Stimulated activated effector memory CD8-positive, alpha-beta T cell treated with anti-CD3 and anti-CD28 coated beads, Interleukin-12 subunit alpha, Interleukin-12 subunit beta, amount 100 ng/mL, for 72 hours (primary cell): ENCODE measurements around the gene ZNF618.
"Not testable (repeated sequence)": the region's sequence is repeated elsewhere in the genome, so short reads cannot be mapped to it uniquely, and the experiment has no call there.

Experiments used
- ATAC-seq: fragments of 150-1000 bp; cut with Tn5 transposase; 2 replicates; pipeline ENCODE4 v1.10.0; 2021
- DNase-seq, 2 donors: peaks; one replicate each; pipeline ENCODE4 v3.0.0; 2021 to 2022; ENCODE audit warnings: low spot score in 2 of 2
- H3K27ac Mint-ChIP-seq: one replicate; pipeline ENCODE4 v1.8.0; 2022; ENCODE audit warnings: mild to moderate bottlenecking, mixed read lengths
- H3K36me3 Mint-ChIP-seq: one replicate; pipeline ENCODE4 v1.8.0; 2022; ENCODE audit warnings: mild to moderate bottlenecking, mixed read lengths
- H3K4me1 Mint-ChIP-seq: one replicate; pipeline ENCODE4 v1.8.0; 2022; ENCODE audit warnings: mixed read lengths
- H3K4me3 Mint-ChIP-seq: one replicate; pipeline ENCODE4 v1.8.0; 2022; ENCODE audit warnings: mild to moderate bottlenecking, mixed read lengths
- H3K9me3 Mint-ChIP-seq: one replicate; pipeline ENCODE4 v1.8.0; 2022; ENCODE audit warnings: mixed read lengths

The ZNF618 gene

DNA sequence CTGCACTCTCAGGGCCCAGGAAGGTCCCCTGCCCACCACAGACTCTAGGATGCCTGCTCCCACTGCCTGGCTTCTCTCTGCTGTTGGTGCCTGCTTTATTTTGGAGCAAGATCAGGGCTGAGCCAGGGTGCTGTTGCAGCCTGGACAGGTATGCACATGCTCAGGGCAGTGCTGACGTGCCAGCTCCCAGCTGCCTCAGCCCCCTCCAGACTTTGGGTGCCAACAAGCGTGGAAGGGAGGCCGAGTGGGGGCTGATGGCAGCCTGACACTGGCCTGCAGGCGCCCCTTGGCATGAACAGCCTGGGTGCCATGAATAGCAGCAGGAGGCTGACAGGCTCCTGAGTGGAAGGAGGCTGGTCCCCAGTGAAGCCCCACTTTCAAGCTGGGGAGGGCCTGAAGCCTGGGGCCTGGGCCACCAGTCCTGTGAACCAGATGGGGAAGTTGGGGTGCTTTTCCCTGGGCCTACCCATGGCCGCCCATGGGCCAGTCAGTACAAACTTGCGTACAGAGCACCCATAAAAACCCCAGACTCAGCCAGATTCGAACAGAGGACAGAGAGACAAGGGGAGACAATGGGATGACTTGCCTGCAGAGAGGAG is 195.2 kb downstream of the ZNF618 start:
- ATAC-seq (no peak), DNase-seq (no peak)
- Mint-ChIP-seq H3K9me3 (no peaks in the 10 kb centered on the region), H3K4me3 (no peak overlapping the region), H3K36me3 (no peaks in the 10 kb centered on the region), H3K27ac (no peak overlapping the region), H3K4me1 (peaks cover 9% of the 10 kb centered on the region)

DNA sequence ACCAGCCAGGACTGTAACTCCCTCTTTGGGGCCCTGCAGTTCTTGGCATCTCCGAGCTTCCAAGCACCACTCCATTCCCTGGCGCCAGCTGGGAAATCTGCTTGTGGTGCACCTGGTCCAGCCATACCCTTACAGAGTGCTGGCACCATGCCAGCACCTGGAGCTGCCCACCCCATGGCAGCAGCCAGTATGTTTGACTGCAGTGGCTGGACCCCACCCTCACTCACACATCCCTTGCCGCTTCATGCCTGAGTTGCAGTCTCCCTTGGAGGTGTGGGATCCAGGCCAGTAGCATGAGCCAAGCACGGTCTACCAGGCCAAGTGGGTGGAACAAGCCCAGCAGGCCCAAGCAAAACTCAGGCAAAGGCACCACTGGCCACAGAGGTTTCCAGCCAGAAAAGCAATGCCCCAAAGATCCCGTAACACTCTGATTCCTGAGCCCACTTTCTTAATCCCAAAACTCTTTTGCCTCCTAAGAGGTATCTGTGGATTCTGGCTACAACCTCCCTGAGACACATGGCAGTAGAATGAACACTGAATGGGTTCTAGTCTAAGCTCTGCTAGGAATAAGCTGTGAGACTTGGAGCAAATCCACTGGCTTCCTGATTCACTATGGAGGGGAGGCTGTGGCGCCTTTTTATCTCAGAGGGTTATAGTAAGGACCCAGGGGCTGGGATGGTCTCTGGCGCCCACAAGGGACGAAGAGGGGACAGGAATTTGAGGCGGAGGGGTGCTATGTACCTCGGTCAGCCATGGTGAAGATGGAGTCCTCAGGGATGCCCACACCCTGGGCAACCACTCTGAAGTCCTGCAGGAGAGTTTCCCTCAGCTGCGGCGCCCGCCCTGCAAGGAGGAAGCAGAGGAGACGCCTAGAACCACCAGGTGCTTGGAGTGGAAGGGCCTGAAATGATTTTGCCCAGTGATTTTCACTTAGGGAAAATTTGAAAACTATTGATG is 196.4 kb downstream of the ZNF618 start:
- ATAC-seq (no peak), DNase-seq (no peak)
- no peaks in the 10 kb centered on the region for H3K36me3 Mint-ChIP-seq
- no peak overlapping the region for H3K4me3 Mint-ChIP-seq
- no peaks in the 10 kb centered on the region for H3K9me3 Mint-ChIP-seq
- peaks cover 9% of the 10 kb centered on the region for H3K4me1 Mint-ChIP-seq
- H3K27ac Mint-ChIP-seq = no peak overlapping the region

DNA sequence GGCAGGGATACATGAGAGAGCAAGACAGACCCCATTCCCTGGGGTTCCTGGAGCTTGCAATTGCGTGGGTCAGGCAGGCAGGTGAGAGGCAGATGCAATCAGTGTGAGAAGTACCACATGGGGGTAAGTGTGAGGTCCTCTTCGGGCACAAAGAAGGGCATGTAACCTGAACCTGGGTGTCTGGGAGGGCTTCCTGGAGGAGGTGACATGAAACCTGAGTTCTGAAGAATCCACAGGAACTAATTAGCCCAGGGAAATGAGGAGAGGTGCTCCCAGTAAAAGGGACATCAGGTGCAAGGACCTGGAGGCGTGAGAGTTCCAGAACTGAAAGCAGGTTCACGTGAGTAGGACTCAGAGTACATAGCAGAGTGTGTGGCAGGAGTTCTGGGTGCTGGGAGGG is 199.5 kb downstream of the ZNF618 start:
- H3K4me1 Mint-ChIP-seq = peaks cover 9% of the 10 kb centered on the region
- no peak overlapping the region for H3K4me3 Mint-ChIP-seq
- no peak overlapping the region for H3K27ac Mint-ChIP-seq
- ATAC-seq (no peak), DNase-seq (no peak)
- H3K9me3 Mint-ChIP-seq = no peaks in the 10 kb centered on the region
- no peaks in the 10 kb centered on the region for H3K36me3 Mint-ChIP-seq

DNA sequence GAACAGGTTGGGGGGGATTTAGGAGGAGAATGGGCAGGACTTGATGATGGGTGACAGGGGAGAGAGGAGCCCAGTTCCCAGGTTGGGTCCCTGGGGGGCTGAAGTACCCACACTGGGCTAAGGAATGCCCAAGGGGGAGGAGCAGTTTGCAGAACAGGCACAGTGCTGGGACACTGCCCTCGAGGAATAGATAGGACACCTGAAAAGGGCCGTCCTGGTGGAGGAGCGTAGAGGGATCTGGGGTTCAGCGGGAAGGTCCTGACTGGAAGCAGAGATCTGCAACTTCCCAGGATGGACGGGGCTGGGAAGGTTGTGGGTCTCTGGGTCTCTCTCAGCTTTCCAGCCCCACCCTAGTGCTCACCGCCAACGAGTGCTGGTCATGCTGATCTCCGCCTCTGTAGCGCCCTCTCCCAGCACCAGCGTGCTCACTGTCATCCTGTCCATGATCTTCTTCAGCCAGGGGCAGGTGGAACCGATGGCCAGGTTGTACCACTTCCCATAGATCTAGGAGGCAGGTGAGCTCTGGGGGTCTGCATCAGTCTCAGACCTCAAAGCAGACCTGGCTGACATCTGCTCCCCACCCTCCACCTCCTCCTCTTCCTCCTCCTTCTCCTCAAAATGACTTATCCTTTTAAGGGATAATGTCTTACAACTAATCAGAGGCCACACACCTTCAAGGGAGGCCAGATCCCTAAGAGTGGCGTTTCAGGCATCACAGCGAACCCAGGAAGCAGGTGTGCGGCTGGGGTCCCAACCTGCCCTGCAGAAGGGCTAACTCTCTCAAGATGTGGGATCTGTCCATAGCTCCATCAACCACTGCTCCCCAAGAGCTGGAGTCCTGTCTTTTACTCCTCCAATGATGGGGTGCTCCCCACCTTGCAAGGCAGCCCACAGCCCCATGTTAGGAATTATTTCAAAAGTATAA is 200.4 kb downstream of the ZNF618 start:
- Mint-ChIP-seq H3K27ac (no peak overlapping the region), H3K4me1 (peaks cover 9% of the 10 kb centered on the region), H3K9me3 (no peaks in the 10 kb centered on the region), H3K4me3 (no peak overlapping the region), H3K36me3 (no peaks in the 10 kb centered on the region)
- DNase-seq (no peak), ATAC-seq (no peak)

DNA sequence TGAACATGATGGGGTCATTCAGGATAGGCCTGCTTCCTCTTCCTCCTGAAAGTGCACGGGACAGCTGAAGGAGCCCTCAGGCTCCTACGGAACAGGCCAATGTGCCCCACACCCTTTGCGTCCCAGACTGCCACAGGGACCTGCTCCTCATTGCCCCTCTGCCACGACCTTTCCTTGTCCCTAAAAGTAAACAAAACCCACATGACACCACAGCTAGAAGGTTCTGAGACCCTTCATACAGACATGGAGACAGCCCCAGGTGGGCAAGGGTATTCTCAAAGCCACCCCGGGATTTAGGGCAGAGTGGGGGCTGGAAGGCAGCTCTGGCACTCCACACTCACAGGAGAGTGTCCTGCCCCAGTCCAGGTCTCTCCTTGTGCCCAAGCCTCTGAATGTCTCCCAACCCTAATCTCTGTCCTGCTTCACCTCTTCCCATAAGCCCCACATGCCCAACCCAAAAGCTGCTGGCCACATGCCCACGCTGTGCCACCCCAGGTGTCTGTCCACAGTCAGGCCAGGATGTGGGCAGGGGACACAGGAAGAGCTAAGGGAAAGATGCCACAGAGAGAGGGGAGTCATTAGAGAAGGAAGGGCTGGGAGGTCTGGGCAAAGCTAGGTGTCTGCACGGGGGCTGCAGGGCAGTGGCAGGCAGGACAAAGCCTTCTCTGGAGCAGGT is 201.2 kb downstream of the ZNF618 start:
- DNase-seq (no peak), ATAC-seq (no peak)
- peaks cover 9% of the 10 kb centered on the region for H3K4me1 Mint-ChIP-seq
- no peak overlapping the region for H3K27ac Mint-ChIP-seq
- H3K36me3 Mint-ChIP-seq = no peaks in the 10 kb centered on the region
- no peak overlapping the region for H3K4me3 Mint-ChIP-seq
- H3K9me3 Mint-ChIP-seq = no peaks in the 10 kb centered on the region

- Mint-ChIP-seq H3K9me3 (no peaks in the 10 kb centered on the region), H3K27ac (no peak within 1 kb of the TSS)
Measured at GRCh38 chr9:114078021-114078780, 202.1 kb downstream of the ZNF618 start, which contains the start of gene AMBP. AMBP (minus strand) TSS chr9:114078300; CDS start chr9:114078209, 91 bp downstream.

GRCh38 chr9:114078781-114079156 is 202.7 kb downstream of the ZNF618 start:
- no peak overlapping the region for H3K27ac Mint-ChIP-seq
- H3K36me3 Mint-ChIP-seq = no peaks in the 10 kb centered on the region
- H3K4me1 Mint-ChIP-seq = peaks cover 9% of the 10 kb centered on the region
- no peaks in the 10 kb centered on the region for H3K9me3 Mint-ChIP-seq
- ATAC-seq (no peak), DNase-seq (no peak)
- no peak overlapping the region for H3K4me3 Mint-ChIP-seq

More at GRCh38 chr9:114078021-114078780, 202.1 kb downstream of the ZNF618 start, which contains the start of gene AMBP:
- ATAC-seq = no peak
- no peak for DNase-seq
- no peak within 1 kb of the TSS for H3K4me3 Mint-ChIP-seq
- peaks cover 9% of the 10 kb centered on the region for H3K4me1 Mint-ChIP-seq
- no peaks in the 10 kb centered on the region for H3K36me3 Mint-ChIP-seq

DNA sequence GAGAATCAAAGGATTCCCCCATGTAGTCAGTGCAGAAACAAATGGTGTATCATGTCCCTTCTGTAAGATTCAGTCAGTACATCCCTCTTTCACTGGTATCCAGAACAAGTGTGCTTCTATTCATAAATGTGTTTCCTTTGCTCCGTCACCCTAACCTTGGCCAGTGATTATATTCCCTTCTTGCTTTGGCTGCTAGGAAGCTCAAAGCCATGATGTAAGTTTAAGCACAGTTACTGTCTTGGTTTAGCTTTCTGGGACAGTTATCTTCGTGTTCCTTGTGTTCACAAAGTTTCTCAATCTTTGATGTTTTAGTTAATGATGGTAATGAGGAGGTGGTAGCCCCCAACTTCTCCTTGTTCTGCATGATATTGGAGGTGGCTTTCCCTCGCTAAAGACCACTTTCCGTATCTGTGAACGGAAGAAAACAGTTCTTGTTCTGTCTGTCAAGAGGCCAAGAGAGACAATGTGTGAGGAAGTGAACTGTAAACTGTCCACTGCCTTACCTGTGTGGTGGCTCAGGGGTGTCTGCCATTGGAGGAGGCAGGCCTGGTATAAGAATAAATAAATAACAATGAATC is 204.2 kb downstream of the ZNF618 start:
- Mint-ChIP-seq H3K9me3 (no peaks in the 10 kb centered on the region), H3K4me1 (peaks cover 8% of the 10 kb centered on the region), H3K36me3 (no peaks in the 10 kb centered on the region), H3K27ac (no peak overlapping the region), H3K4me3 (no peak overlapping the region)
- ATAC-seq = no peak
- no peak for DNase-seq

GRCh38 chr9:114080773-114081440 is 204.8 kb downstream of the ZNF618 start:
- no peak for DNase-seq
- no peak for ATAC-seq
- H3K36me3 Mint-ChIP-seq = no peaks in the 10 kb centered on the region
- no peak overlapping the region for H3K4me3 Mint-ChIP-seq
- H3K27ac Mint-ChIP-seq = no peak overlapping the region
- peaks cover 2% of the 10 kb centered on the region for H3K4me1 Mint-ChIP-seq
- no peaks in the 10 kb centered on the region for H3K9me3 Mint-ChIP-seq

DNA sequence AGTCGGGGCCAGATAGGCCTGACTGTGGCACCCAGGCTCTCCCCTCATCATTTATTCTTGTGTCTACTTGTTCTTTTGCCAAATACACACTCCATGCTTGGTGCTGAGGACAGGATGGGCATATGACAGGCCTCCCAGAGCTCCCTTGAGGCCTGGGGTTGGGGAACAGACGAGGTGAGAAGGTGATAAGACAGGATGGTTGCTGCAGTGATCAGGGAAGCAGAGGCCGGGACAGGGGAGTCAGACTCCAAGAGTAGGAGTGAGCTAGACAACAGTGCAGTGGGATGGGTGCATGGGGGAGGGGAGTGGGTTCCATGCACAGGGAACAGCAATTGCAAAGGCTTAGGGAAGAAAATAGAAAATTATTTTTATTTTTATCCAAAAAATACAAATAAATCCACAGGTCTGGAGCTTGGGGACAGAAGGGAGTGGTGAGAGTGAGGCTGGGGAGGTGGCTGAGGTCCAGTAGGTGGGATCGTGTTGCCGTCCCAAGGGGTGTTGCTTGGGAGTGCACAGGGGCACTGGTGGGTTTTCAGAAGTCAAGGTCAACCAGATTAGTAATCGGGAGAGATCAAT is 205.4 kb downstream of the ZNF618 start:
- Mint-ChIP-seq H3K4me1 (no peaks in the 10 kb centered on the region), H3K4me3 (no peak overlapping the region), H3K36me3 (no peaks in the 10 kb centered on the region), H3K27ac (no peak overlapping the region), H3K9me3 (no peaks in the 10 kb centered on the region)
- DNase-seq (no peak), ATAC-seq (no peak)

DNA sequence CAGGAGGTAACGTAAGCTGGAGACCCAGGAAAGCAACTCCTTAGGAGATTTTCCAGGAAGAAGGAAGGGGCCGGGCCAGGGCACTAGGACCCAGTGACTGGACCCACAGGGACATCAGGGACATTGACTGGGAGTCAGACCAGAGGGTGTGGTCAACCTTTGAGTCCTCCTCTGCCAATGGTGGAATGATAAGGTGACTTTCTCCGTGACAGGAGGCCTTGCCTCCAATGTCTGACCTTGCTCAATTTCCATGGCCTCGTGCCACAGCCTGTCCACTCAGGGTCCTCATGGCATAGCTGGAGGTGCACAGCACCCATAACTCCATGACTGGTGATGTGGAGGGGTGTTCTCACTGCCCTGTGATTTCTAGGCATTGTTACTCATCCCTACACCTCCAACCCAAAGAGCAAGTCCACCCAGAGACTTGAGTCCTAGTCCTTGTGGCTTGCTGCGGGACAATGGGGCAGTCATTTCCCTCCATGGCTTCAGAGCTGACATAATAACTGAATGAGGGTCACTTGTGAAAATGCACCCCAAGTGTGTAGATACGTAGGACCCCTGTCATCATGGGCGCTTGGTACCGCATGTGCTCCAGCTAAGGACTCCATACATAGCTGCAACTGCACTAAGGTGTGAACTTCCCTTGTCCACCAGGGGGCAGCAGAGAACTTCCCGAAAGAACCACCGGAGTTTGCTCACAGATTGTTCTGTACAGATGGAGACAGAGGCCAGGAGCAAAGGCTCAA is 206.1 kb downstream of the ZNF618 start:
- no peaks in the 10 kb centered on the region for H3K36me3 Mint-ChIP-seq
- DNase-seq (peak; percentile 74 to 89), ATAC-seq (peak; percentile 78)
- no peak overlapping the region for H3K4me3 Mint-ChIP-seq
- no peak overlapping the region for H3K27ac Mint-ChIP-seq
- H3K4me1 Mint-ChIP-seq = no peaks in the 10 kb centered on the region
- no peaks in the 10 kb centered on the region for H3K9me3 Mint-ChIP-seq

- ATAC-seq = peak; percentile 4
- not testable (repeated sequence) for H3K4me1 Mint-ChIP-seq, H3K36me3 Mint-ChIP-seq, H3K9me3 Mint-ChIP-seq, H3K27ac Mint-ChIP-seq, DNase-seq, H3K4me3 Mint-ChIP-seq
Measured at GRCh38 chr9:114082763-114083412, 206.8 kb downstream of the ZNF618 start.
